Activated CD8-positive, alpha-beta T cell treated with anti-CD3 and anti-CD28 coated beads for 36 hours (primary cell): Measurements from ENCODE around the gene GABPB1. TPM values are rescaled to one million over a fixed set of nuclear protein-coding genes. Genes with fewer than 3 reads are reported as not detected.
A peak's percentile ranks its signal among the peaks of the same experiment; 100 is the strongest.

Experiments used
- ATAC-seq: fragments of 200-7000 bp; cut with Tn5 transposase; one replicate; pipeline ENCODE4 v1.10.0; 2021; ENCODE audit warnings: mild to moderate bottlenecking, moderate library complexity
- CTCF ChIA-PET: fragments of 350-600 bp; sonication (Branson Sonifier 250); formaldehyde crosslinking; loops from one replicate; lab custom pipeline; 2021; ENCODE audit warnings: antibody characterized with exemption; lab: Charles Lee
- POLR2A ChIA-PET: fragments of 350-600 bp; sonication (Branson Sonifier 250); formaldehyde crosslinking; loops from one replicate; lab custom pipeline; 2021; ENCODE audit warnings: antibody characterized with exemption; lab: Charles Lee
- DNase-seq: peaks from one replicate; pipeline ENCODE4 v3.0.0-alpha.2; 2020
- H3K27ac Mint-ChIP-seq: one replicate; pipeline ENCODE4 v1.8.0; 2021; ENCODE audit warnings: mild to moderate bottlenecking, mixed read lengths
- H3K27me3 Mint-ChIP-seq: one replicate; pipeline ENCODE4 v1.8.0; 2021; ENCODE audit warnings: mixed read lengths
- H3K36me3 Mint-ChIP-seq: one replicate; pipeline ENCODE4 v1.8.0; 2021; ENCODE audit warnings: low read depth, mixed read lengths
- H3K4me1 Mint-ChIP-seq: one replicate; pipeline ENCODE4 v1.8.0; 2021; ENCODE audit warnings: low read depth, mixed read lengths
- H3K4me3 Mint-ChIP-seq: one replicate; pipeline ENCODE4 v1.8.0; 2021; ENCODE audit warnings: mild to moderate bottlenecking, moderate library complexity, mixed read lengths
- H3K9me3 Mint-ChIP-seq: one replicate; pipeline ENCODE4 v1.8.0; 2021; ENCODE audit warnings: mixed read lengths
- intact Hi-C: fragments of 100-400 bp; cut with micrococcal nuclease; formaldehyde crosslinking; loops from one replicate; pipeline ENCODE4 v1.10.0; 2022
- total RNA-seq, 2 experiments: library from RNA; stranded (reverse); gene quantifications; one replicate each; pipeline ENCODE4 v1.2.3, GENCODE V29; 2021
- TF ChIP-seq, protein P1 (sequence below): fragments of 200-600 bp; IDR thresholded peaks from one replicate; pipeline ENCODE4 v1.8.0; 2022; ENCODE audit warnings: antibody characterized with exemption, mild to moderate bottlenecking

Gene GABPB1
- total RNA-seq, 2 experiments from 2014 or later: 33.2 to 36.2 TPM

DNA sequence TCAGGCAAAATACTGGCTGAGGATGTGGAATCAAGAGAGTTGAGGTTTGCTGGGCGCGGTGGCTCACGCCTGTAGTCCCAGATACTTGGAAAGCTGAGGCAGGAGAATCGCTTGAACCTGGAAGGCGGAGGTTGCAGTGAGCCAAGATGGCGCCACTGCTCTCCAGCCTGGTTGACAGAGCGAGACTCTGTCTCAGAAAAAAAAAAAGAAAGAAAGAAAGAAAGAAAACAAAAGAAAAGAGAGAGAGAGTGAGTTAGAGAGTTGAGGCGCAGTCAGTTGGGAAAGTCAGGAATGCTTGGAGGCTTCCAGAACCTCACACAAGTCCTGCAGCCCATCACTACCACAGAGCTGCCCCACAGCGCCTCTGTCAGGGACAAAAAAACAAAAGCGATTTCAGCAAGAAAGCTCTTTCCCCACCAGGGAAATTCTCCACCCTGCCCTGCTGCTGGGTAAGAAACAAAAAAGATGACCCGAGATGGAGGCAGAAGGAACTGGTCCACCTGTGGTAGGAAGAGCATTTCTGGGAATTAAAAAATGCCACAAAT lies 103.3 kb downstream of the GABPB1 start:
- H3K4me3 Mint-ChIP-seq: no peak overlapping the region
- H3K27me3 Mint-ChIP-seq: no peaks in the 10 kb centered on the region
- TF ChIP-seq, protein P1, sequence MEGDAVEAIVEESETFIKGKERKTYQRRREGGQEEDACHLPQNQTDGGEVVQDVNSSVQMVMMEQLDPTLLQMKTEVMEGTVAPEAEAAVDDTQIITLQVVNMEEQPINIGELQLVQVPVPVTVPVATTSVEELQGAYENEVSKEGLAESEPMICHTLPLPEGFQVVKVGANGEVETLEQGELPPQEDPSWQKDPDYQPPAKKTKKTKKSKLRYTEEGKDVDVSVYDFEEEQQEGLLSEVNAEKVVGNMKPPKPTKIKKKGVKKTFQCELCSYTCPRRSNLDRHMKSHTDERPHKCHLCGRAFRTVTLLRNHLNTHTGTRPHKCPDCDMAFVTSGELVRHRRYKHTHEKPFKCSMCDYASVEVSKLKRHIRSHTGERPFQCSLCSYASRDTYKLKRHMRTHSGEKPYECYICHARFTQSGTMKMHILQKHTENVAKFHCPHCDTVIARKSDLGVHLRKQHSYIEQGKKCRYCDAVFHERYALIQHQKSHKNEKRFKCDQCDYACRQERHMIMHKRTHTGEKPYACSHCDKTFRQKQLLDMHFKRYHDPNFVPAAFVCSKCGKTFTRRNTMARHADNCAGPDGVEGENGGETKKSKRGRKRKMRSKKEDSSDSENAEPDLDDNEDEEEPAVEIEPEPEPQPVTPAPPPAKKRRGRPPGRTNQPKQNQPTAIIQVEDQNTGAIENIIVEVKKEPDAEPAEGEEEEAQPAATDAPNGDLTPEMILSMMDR: no peak
- H3K36me3 Mint-ChIP-seq: peaks cover 3% of the 10 kb centered on the region
- POLR2A ChIA-PET: no interaction called here
- no peak overlapping the region for H3K27ac Mint-ChIP-seq
- H3K4me1 Mint-ChIP-seq: peaks cover 28% of the 10 kb centered on the region
- DNase-seq (no peak), ATAC-seq (no peak)
- CTCF ChIA-PET: interaction anchor here (0.9 to 3.1 kb wide), 2 partner anchors 10 to 34 kb away, joined by 3 to 14 read pairs; no protein-coding TSS in a partner anchor
- intact Hi-C loops: no loop called here
- H3K9me3 Mint-ChIP-seq: no peaks in the 10 kb centered on the region

DNA sequence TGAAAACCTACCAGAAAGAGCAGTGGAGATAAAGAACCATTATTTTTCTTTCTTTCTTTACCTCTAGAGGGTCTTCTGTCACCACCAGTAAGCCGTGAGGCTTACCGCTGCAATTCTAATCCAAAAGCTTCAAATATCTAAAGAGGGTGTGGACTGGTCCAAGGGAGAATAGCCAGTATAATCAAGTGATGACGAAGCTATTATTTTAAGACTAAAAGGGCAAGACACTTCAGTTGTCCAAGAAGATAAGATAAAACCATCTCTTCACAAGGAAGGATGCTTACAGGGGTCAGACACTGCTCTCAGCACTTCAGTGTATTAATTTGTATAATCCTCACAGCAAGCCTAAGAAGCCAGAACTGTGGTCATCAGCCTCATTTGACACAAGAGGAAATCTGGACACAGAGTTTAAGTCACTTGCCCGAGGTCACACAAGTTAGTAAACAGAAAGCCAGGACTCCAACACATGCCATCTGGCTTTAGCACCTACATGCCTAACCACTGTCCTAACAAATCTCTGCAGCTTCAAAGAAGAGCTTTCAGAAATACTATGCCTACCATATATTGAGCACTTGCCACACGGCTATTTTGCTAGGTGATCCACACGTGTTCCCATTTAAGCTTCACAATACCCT lies 104.1 kb downstream of the GABPB1 start:
- ATAC-seq: no peak
- no peak overlapping the region for H3K27ac Mint-ChIP-seq
- intact Hi-C loops: no loop called here
- TF ChIP-seq, protein P1: no peak
- POLR2A ChIA-PET: no interaction called here
- H3K27me3 Mint-ChIP-seq: no peaks in the 10 kb centered on the region
- peaks cover 28% of the 10 kb centered on the region for H3K4me1 Mint-ChIP-seq
- peaks cover 3% of the 10 kb centered on the region for H3K36me3 Mint-ChIP-seq
- DNase-seq: no peak
- no peaks in the 10 kb centered on the region for H3K9me3 Mint-ChIP-seq
- no peak overlapping the region for H3K4me3 Mint-ChIP-seq
- CTCF ChIA-PET: interaction anchor here (3.1 kb wide), 1 partner anchor 11 kb away, joined by 14 read pairs; no protein-coding TSS in a partner anchor

- TF ChIP-seq, protein P1: no peak
- Mint-ChIP-seq H3K4me1 (peaks cover 28% of the 10 kb centered on the region), H3K9me3 (no peaks in the 10 kb centered on the region), H3K36me3 (peaks cover 3% of the 10 kb centered on the region), H3K27me3 (no peaks in the 10 kb centered on the region), H3K4me3 (no peak overlapping the region), H3K27ac (no peak overlapping the region)
- POLR2A ChIA-PET: interaction anchor here (1.1 to 2.7 kb wide), 3 partner anchors 10 to 67 kb away, joined by 4 to 14 read pairs (median 8); partner anchors contain the start of gene SLC27A2
- ATAC-seq: no peak
- DNase-seq: no peak
- CTCF ChIA-PET: interaction anchor here (1.5 to 3.1 kb wide), 4 partner anchors 8 to 65 kb away, joined by 5 to 14 read pairs (median 8); no protein-coding TSS in a partner anchor
- intact Hi-C loops: no loop called here
These were observed 105.3 kb downstream of the GABPB1 start for GRCh38 chr15:50249704-50250103.

GRCh38 chr15:50248994-50249582 lies 105.9 kb downstream of the GABPB1 start:
- peak overlapping the region; percentile 97 for H3K27ac Mint-ChIP-seq
- DNase-seq (no peak), ATAC-seq (no peak)
- ChIA-PET POLR2A (interaction anchor here (0.8 to 2.7 kb wide), 6 partner anchors 9 to 67 kb away, joined by 4 to 14 read pairs (median 8); partner anchors contain the start of gene SLC27A2), CTCF (interaction anchor here (0.9 to 2.2 kb wide), 5 partner anchors 9 to 65 kb away, joined by 3 to 10 read pairs (median 7); no protein-coding TSS in a partner anchor)
- intact Hi-C loops: no loop called here
- H3K4me1 Mint-ChIP-seq: peaks cover 28% of the 10 kb centered on the region
- H3K27me3 Mint-ChIP-seq: no peaks in the 10 kb centered on the region
- peaks cover 3% of the 10 kb centered on the region for H3K36me3 Mint-ChIP-seq
- peak overlapping the region; percentile 69 for H3K4me3 Mint-ChIP-seq
- TF ChIP-seq, protein P1: no peak
- H3K9me3 Mint-ChIP-seq: no peaks in the 10 kb centered on the region
